GM12878 (cell line): ENCODE results near the gene OSTC.

Experiments used
- CTCF ChIP-seq, 3 experiments: IDR thresholded peaks in 2 of 3; conservative IDR thresholded peaks in 1 of 3; 2 replicates each; pipeline ENCODE4 v1.5.1; 2011; ENCODE audit warnings: low read depth in 3 of 3, low read length in 3 of 3, mild to moderate bottlenecking in 3 of 3, control low read depth in 2 of 3, moderate library complexity in 2 of 3, inconsistent platforms in 1 of 3, mixed read lengths in 1 of 3; ENCODE audit not compliant: control insufficient read depth in 2 of 3, insufficient read depth in 1 of 3; ENCODE audit errors: extremely low read depth in 1 of 3
- KDM1A ChIP-seq: fragments of 200-600 bp; sonication (generic); IDR thresholded peaks from 2 replicates; pipeline ENCODE4 v1.6.1; 2016; ENCODE audit warnings: borderline replicate concordance
- MTA3 ChIP-seq: IDR thresholded peaks from 2 replicates; pipeline ENCODE4 v1.6.1; 2012; ENCODE audit warnings: low read length, inconsistent platforms, borderline replicate concordance
- POLR2A ChIP-seq: IDR thresholded peaks from 2 replicates; pipeline ENCODE4 v1.6.1; 2011; ENCODE audit warnings: low read depth, mild to moderate bottlenecking, low read length
- RELA ChIP-seq: fragments of 450-650 bp; IDR thresholded peaks from 2 replicates; pipeline ENCODE4 v1.8.0; 2014; ENCODE audit warnings: borderline replicate concordance; ENCODE audit not compliant: partially characterized antibody

GRCh38 chr4:108717386-108717785 is 67.0 kb downstream of the OSTC start:
- TF ChIP-seq POLR2A (no peak), MTA3 (no peak), CTCF (IDR thresholded peaks at IDR 0.05 in 2 of 3, conservative IDR thresholded peaks at IDR 0.05 in 1 of 3; ENCODE audit: control insufficient read depth in 2 of 3, extremely low read depth in 1 of 3, insufficient read depth in 1 of 3, low read depth in 3 of 3, low read length in 3 of 3) (no peak), RELA (no peak), KDM1A (no peak)
